HG03571 (cell line): ENCODE measurements around the gene KIF13A.
"Not testable (repeated sequence)": the region's sequence is repeated elsewhere in the genome, so short reads cannot be mapped to it uniquely, and the experiment has no call there.

ENCODE experiments used
- ATAC-seq: cut with Tn5 transposase; IDR thresholded peaks from one replicate; pipeline ENCODE4 v1.9.1; 2021; ENCODE audit not compliant: unreplicated experiment

Gene KIF13A

GRCh38 chr6:17971128-17972073, 16.0 kb downstream of the KIF13A start:
- no peak for ATAC-seq

GRCh38 chr6:17968876-17969275, 18.6 kb downstream of the KIF13A start:
- ATAC-seq, result no peak

DNA sequence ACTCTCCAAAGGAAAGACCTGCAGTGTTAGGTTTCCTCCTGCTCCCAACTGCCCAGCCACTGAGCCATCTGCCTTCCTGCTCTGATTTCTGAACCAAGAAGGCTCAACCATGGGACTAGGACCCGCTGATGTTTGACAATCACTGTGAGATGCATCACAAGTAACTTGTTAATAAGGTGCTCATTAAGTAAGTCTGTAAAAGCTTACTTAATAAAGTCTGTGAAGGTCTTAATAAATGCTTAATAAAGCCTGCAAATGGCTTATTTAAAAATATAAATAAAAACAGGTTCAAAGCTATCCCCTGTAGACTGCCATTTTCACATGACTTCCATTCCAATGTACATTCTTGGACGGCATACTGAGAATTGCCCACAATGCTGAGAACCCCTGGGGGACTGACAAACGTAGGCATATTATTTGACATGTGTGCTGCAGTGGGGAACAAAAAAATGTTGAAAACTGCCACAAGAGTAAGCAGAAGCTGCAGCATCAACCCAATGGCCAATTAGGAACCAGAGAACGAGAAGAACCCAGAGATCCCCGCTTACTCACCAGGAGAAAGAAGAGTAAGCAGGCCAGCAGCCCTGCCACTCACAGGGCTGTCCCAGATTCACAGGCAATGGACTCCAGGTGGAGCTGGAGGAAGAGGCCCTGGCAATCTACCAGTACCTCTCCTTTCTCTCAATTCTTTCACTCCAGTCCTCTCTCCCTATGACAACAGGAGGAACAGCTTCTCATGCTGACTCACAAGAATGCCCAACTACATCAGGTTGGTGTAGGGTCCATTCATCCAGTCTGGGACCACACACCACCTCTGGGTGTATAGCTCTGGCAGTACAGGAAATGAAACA, 19.5 kb downstream of the KIF13A start:
- ATAC-seq, result no peak

- no peak for ATAC-seq
Observed at GRCh38 chr6:17966451-17966850, 21.0 kb downstream of the KIF13A start.

DNA sequence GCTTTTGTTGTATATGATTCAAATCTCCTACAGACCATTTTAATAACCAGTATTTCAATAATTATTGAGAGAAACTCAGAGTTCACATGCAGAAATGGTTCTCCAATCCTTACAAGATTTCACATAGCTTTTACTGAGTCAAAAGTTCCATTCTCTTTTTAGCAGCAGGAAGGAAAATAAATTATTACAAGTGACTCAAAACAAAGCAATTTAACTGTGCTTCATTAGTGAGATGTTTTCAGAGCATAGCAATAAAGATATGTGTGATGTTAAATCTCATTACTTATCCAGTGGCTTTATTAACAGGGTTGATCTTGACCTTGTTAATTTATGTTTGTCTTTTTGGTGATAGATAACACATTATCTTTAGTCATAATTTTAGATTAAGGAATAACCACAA, 22.0 kb downstream of the KIF13A start:
- no peak for ATAC-seq

DNA sequence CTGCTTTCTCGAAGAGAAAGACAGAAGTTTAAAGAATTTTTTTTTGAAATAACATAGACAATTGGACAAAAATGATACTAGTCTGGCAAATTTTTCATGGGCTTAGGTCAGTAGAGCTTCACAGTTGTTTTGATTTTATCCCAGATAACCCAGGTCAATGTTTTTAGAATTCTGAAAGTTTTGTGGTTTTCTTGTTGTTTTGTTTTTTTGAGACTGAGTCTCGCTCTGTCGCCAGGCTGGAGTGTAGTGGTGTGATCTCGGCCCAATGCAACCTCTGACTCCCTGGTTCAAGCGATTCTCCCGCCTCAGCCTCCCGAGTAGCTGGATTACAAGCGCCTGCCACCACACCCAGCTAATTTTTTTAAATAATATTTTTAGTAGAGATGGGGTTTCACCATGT, 22.8 kb downstream of the KIF13A start:
- ATAC-seq, result no peak

DNA sequence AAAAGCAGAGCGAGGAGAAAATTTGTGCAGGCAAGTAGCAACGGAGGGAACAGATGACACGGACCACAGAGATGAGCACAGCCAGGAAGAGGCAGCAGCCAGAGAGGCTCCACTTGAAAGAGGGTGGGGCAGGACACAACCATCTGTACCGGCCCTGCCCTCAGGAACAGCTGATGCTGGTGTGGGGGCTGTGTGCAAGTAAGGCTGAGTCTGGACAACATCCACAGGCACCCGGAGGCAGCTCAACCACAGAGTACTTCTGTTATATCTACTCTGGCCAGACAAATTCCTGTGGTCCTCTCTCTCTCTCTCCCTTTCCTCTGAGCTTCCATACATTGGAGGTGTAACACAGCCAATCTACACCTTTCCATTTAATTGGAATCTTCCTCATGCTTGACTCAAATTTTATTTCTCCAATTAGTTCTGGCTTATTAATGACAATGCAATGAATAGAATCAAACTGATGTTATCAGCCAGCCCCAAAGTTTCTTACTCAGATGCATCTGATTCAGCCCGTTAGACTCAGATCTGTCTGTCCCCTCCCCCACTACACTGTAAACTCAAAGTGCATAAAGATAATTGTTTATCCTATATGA, 24.9 kb downstream of the KIF13A start:
- ATAC-seq, result no peak

- no peak for ATAC-seq
Observed at GRCh38 chr6:17959302-17959701, 28.1 kb downstream of the KIF13A start.

DNA sequence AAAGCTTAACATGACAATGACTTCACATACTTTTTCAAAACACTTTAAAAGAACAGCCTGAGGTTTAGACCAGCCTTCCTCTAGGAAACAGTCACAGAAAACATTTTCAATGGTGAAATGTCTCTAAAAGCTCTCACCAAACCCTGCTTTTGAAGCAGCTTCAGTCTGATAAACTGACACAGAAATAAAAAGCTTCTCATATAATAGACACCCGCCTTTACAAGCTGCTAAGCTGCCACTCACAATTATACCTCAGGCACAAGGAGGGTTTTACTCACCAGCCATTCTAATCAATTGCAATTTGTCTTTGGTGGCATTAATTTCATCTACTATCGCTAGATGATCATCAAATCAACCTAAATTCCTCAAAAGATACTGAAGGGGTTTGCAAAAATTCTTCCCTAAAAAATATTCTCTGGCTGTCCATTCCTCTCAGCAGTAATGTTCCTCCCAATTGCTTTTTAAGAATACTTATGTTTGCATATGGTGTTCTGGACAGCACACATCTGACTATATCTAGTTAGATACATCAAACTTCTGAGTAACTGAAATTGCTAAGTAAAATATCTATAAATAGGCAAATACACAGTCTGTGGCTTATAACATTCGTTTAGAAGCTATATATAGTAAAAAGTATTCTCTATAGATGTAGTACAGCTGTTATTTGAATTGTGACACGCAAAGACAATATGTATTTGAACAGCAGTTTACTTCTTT, 29.4 kb downstream of the KIF13A start:
- ATAC-seq, result no peak

DNA sequence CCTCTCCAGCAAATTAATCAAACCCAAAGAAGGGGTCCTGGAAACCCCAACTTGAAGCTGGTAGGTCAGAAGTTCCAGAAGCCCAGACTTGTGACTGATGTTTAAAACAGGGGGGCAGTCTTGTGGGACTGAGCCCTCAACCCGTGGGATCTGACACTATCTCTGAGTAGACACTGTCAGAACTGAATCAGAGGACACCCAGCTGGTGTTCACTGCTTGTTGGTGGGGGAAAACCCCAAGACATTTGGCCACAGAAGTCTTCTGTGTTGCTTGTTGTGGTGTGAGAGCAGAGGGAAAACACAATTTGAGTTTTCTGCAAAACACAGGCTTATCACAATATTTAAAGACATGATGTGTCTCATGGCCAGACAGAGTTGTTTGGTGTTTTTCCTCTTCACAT, 29.9 kb downstream of the KIF13A start:
- no peak for ATAC-seq

DNA sequence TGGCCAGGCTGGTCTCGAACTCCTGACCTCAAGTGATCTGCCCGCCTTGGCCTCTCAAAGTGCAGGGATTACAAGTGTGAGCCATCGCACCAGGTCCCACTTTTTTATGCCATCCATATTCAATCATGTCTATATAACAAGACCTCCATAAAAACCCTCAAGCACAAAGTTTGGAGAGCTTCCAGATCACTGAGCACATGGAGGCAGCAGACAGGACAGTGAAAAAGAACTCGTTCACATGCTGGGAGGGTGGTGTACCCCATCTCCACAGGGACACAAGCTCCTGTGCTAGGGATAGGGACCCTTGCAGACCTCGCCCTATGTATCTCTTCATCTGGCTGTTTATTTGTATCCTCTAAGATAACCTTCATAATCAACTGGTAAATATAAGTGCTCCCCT, 30.3 kb downstream of the KIF13A start:
- ATAC-seq, result no peak

- ATAC-seq, result no peak
Observed at GRCh38 chr6:17950095-17950494, 37.3 kb downstream of the KIF13A start.

- no peak for ATAC-seq
Observed at GRCh38 chr6:17949168-17949567, 38.3 kb downstream of the KIF13A start.

GRCh38 chr6:17948725-17949124, 38.7 kb downstream of the KIF13A start:
- ATAC-seq, result no peak

GRCh38 chr6:17947574-17947973, 39.9 kb downstream of the KIF13A start:
- ATAC-seq, result not testable (repeated sequence)

GRCh38 chr6:17945575-17945974, 41.9 kb downstream of the KIF13A start:
- ATAC-seq, result no peak

DNA sequence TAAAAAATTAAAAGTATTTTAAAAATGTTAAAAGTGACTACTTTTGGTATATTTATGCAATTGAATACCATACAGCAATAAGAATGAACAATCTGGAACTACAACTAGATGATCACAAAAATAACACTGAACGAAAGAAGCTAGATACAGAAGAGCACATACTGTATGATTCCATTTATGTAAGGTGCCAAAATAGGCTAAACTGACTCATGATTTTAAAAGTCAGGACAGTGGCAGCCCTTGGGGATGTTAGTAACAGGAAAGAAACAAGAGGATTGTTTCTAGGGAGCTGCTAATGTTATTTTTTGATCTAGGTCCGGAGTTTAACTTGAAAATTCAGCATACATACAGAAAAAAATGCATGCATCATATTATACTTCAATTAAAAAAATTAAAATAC, 42.3 kb downstream of the KIF13A start:
- no peak for ATAC-seq

GRCh38 chr6:17941318-17941717, 46.1 kb downstream of the KIF13A start:
- no peak for ATAC-seq

GRCh38 chr6:17940151-17940792, 47.2 kb downstream of the KIF13A start:
- ATAC-seq, result no peak

- ATAC-seq, result no peak
Observed at GRCh38 chr6:17938901-17939300, 48.5 kb downstream of the KIF13A start.
